Mesothelial cell of epicardium (in vitro differentiated cells): ENCODE results near the gene RNF212B. TPM values are rescaled to one million over a fixed set of nuclear protein-coding genes. Genes with fewer than 3 reads are reported as not detected.

Experiments used
- DNase-seq, 2 experiments: peaks; one replicate each; pipeline ENCODE4 v3.0.0; 2021; ENCODE audit warnings: low spot score in 2 of 2; ENCODE audit not compliant: unreplicated experiment in 2 of 2
- H3K27ac Mint-ChIP-seq: 2 replicates; pipeline ENCODE4 v1.8.0; 2021; ENCODE audit warnings: mixed read lengths
- H3K27me3 Mint-ChIP-seq: 2 replicates; pipeline ENCODE4 v1.8.0; 2021; ENCODE audit warnings: low read depth, mixed read lengths
- H3K36me3 Mint-ChIP-seq: 2 replicates; pipeline ENCODE4 v1.8.0; 2021; ENCODE audit warnings: mixed read lengths
- H3K4me1 Mint-ChIP-seq: 2 replicates; pipeline ENCODE4 v1.8.0; 2021; ENCODE audit warnings: mixed read lengths
- H3K4me3 Mint-ChIP-seq: 2 replicates; pipeline ENCODE4 v1.8.0; 2021; ENCODE audit warnings: mild to moderate bottlenecking, moderate library complexity, mixed read lengths
- H3K9me3 Mint-ChIP-seq: 2 replicates; pipeline ENCODE4 v1.8.0; 2021; ENCODE audit warnings: mixed read lengths
- total RNA-seq: library from RNA; stranded (reverse); gene quantifications from 3 replicates; pipeline ENCODE4 v1.2.1, GENCODE V29; 2021
- TF ChIP-seq, protein P1 (sequence below): fragments of 200-600 bp; sonication (generic); IDR thresholded peaks from one replicate; pipeline ENCODE4 v1.5.0; 2021; ENCODE audit warnings: antibody characterized with exemption; ENCODE audit not compliant: unreplicated experiment

RNF212B gene
- total RNA-seq, 1 donor from 2014 or later = not detected

DNA sequence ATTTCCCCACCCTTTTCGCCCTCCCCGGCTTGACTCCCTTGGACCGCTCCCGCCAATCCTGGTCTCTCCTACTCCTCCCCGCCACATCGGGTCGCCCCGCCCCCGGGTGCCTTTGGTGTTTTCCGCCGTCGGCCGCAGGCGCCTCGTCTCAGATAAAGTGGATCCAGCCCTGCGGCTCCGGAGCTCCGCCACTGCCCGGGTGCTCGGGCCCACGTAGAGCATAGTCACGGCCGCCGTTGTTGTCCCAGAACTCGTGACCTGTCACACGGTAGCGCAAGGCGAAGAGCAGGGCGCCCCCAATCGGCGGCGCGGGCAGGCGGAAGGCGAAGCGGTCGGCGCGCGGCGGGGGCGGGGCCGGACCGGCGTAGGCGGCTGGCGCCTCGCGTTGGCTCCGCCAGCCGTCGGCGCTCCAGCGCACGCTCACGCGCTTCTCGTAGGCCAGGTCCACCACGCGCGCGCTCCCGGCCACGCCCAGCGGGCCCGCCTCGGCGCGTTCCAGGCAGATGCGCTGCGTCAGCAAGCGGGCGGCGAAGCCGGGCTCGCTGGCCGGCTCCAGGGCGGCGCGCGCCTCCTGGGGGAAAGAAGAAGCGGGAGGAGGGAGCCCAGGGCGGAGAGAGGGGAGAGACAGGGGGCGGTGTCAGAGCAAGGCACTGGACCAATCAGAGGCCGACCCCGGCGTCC, 63.7 kb downstream of the RNF212B start:
- peak; percentile 97 to 98 for DNase-seq
- H3K4me3 Mint-ChIP-seq = peak overlapping the region; percentile 91
- H3K27ac Mint-ChIP-seq = peak overlapping the region; percentile 99
- no peaks in the 10 kb centered on the region for H3K27me3 Mint-ChIP-seq
- H3K36me3 Mint-ChIP-seq = no peaks in the 10 kb centered on the region
- TF ChIP-seq, protein P1, sequence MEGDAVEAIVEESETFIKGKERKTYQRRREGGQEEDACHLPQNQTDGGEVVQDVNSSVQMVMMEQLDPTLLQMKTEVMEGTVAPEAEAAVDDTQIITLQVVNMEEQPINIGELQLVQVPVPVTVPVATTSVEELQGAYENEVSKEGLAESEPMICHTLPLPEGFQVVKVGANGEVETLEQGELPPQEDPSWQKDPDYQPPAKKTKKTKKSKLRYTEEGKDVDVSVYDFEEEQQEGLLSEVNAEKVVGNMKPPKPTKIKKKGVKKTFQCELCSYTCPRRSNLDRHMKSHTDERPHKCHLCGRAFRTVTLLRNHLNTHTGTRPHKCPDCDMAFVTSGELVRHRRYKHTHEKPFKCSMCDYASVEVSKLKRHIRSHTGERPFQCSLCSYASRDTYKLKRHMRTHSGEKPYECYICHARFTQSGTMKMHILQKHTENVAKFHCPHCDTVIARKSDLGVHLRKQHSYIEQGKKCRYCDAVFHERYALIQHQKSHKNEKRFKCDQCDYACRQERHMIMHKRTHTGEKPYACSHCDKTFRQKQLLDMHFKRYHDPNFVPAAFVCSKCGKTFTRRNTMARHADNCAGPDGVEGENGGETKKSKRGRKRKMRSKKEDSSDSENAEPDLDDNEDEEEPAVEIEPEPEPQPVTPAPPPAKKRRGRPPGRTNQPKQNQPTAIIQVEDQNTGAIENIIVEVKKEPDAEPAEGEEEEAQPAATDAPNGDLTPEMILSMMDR = peak; percentile 42
- no peaks in the 10 kb centered on the region for H3K9me3 Mint-ChIP-seq
- H3K4me1 Mint-ChIP-seq = peaks cover 27% of the 10 kb centered on the region

DNA sequence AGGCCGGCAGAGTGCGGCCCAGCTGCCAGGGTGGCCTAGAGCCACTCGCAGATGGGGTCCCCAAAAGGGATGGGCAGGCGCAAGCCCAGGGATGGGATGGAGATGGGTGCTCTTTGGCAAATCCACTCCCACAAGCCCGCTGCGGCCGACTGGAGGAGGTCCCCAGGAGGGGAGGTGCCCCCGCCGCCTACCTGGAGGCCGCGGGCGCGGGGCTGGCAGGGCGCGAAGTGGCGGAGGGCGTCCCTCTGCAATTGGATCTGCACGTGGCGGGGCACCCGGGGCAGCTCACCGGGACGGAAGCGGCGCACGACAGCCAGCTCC, 64.2 kb downstream of the RNF212B start:
- H3K27ac Mint-ChIP-seq = peak overlapping the region; percentile 90
- TF ChIP-seq, protein P1 = no peak
- no peaks in the 10 kb centered on the region for H3K9me3 Mint-ChIP-seq
- peaks cover 27% of the 10 kb centered on the region for H3K4me1 Mint-ChIP-seq
- peak overlapping the region; percentile 84 for H3K4me3 Mint-ChIP-seq
- DNase-seq = no peak
- H3K27me3 Mint-ChIP-seq = no peaks in the 10 kb centered on the region
- H3K36me3 Mint-ChIP-seq = no peaks in the 10 kb centered on the region

DNA sequence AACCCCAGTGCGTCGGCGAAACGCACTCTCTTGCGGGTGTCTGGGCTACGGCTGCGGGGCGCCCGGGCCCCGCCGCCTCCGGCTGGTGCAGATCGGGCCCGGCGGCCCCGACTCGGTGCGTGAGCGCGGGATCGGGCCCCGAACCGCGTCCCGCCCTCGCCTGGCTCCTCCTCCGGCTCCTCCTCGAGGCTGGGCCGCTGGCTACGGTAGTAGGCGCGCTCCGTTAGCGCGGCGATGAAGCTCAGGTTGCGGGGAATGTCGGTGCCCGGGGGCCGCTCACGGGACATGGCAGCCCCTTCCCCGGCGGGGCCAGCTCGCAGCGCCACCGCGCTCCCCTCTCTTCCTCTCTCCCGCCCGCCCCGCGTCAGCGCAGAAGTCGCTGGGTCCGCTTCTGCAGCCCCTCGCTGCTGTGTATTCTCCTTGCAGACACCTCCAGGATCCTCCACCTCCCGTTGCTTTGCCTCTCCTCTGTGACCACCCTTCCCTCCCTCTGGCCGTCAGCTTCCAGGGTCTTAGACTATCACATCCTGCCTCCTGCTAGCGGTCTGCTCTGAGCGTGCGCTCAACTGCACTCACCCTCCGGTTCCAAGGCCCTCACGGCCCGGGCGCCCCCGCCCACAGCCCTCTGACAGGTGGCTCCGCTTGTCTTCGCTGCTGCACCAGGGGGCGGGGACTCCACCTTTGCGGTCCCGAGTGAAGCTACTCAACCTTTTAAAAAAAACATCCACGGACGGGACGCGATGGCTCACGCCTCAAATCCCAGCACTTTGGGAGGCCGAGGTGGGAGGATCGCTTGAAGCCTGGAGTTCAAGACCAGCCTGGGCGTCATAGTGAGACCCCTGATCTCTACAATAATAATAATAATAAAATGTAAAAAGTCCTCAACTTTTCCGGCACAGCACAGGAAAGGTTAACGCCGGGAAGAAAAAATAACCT, 64.8 kb downstream of the RNF212B start, which contains the start of gene PPP1R3E:
TSS of gene PPP1R3E (minus strand) at position 570 of the 936 bp plus-strand sequence. CDS start at position 287, 283 bp downstream.
- Mint-ChIP-seq H3K4me3 (peak within 1 kb of the TSS; percentile 87), H3K4me1 (peaks cover 33% of the 10 kb centered on the region), H3K27ac (peak within 1 kb of the TSS; percentile 97), H3K36me3 (no peaks in the 10 kb centered on the region), H3K27me3 (no peaks in the 10 kb centered on the region), H3K9me3 (no peaks in the 10 kb centered on the region)
- TF ChIP-seq, protein P1 = no peak
- peak; percentile 47 to 67 for DNase-seq

DNA sequence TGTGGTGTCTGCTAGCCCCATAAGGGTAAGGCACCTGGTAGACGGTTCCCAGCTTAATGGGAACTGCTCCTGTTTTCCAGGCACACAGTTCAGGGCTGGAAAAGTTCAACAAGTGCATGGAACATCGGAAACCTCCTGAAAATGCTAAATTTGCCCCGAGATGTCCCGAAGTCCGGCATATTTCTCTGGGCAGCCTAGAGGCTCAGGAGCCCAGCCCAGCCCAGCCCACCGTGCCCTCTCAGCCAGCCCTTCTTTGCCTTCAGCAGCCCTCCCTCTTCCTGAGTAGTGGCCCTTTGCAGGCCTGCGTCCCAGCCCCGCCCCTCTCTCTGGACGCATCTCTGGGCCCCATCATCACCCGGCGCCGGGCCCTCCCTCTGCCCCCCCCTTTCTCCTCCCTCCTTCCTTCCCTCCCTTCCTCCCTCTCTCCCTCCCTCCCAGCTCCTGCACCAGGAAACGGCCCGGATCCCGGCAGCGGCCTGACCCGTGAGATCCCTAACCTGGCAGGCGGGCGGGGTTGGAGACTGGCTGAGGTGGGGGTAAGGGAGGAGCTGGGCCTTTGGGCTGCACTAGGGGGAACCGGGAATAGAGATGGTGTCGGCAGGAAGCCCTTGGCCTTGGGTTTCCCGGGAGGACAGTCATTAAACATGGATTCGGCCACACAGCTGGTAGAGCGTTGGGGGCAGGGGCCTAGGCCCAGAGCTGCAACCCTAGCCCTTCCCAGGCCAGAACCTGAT, 68.8 kb downstream of the RNF212B start, which contains the start of gene BCL2L2:
TSS of gene BCL2L2 (plus strand) at position 422 of the 734 bp plus-strand sequence. CDS start 935 bp downstream, outside the sequence.
- Mint-ChIP-seq H3K36me3 (peaks cover 3% of the 10 kb centered on the region), H3K9me3 (no peaks in the 10 kb centered on the region), H3K4me1 (peaks cover 31% of the 10 kb centered on the region), H3K27me3 (no peaks in the 10 kb centered on the region), H3K27ac (peak within 1 kb of the TSS; percentile 94), H3K4me3 (peak within 1 kb of the TSS; percentile 95)
- TF ChIP-seq, protein P1 = no peak
- peak; percentile 73 to 87 for DNase-seq

DNA sequence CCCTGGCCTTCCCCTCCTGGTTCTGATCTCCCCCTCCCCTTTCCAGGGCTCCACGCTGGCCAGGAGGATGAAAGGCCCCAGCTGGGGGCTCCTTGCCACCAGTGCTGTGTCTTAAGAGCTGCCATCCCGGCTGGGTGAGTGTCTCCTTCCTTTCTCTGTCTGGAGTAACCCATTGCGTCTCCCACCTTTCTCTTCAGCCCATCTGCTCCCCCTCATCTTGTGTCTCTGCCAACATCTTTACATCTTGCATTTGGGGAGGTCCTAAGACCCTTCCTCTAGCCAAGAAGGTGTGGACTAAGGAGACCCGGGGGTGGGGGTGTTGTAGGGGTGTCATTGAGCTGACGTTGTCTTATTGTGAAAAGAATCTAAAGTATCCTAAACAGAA, 69.4 kb downstream of the RNF212B start:
- Mint-ChIP-seq H3K4me1 (peaks cover 31% of the 10 kb centered on the region), H3K4me3 (peak overlapping the region; percentile 95), H3K27ac (peak overlapping the region; percentile 94), H3K9me3 (no peaks in the 10 kb centered on the region), H3K27me3 (no peaks in the 10 kb centered on the region), H3K36me3 (peaks cover 3% of the 10 kb centered on the region)
- DNase-seq = no peak
- TF ChIP-seq, protein P1 = no peak
